GM23338 (cell line): ENCODE results near the gene OR1J4. TPM values are rescaled to one million over a fixed set of nuclear protein-coding genes. Genes with fewer than 3 reads are reported as not detected.

ENCODE experiments used
- ATAC-seq: fragments of 200-7000 bp; cut with Tn5 transposase; 3 replicates; pipeline ENCODE4 v1.9.1; 2020
- DNase-seq: peaks from one replicate; pipeline ENCODE4 v3.0.0-alpha.2; 2015; ENCODE audit warnings: low spot score
- H2AFZ ChIP-seq: fragments of 200-600 bp; sonication (generic); 2 replicates; pipeline ENCODE4 v1.8.0; 2016; ENCODE audit warnings: antibody characterized with exemption, mild to moderate bottlenecking, moderate library complexity
- H3F3A ChIP-seq: fragments of 200-600 bp; sonication (generic); replicated peaks from 2 replicates; pipeline ENCODE4 v1.8.0; 2017; ENCODE audit warnings: antibody characterized with exemption, mixed run types, low read depth
- H3K27ac ChIP-seq: fragments of 200-600 bp; sonication (generic); 2 replicates; pipeline ENCODE4 v1.6.1; 2016; ENCODE audit warnings: low read depth
- H3K27me3 ChIP-seq: fragments of 200-600 bp; sonication (generic); 2 replicates; pipeline ENCODE4 v1.8.0; 2016; ENCODE audit warnings: mild to moderate bottlenecking, mixed run types, moderate library complexity; ENCODE audit not compliant: insufficient read depth
- H3K36me3 ChIP-seq: fragments of 200-600 bp; sonication (generic); 2 replicates; pipeline ENCODE4 v1.8.0; 2016; ENCODE audit warnings: mild to moderate bottlenecking; ENCODE audit not compliant: insufficient read depth
- H3K4me1 ChIP-seq: fragments of 200-600 bp; sonication (generic); 2 replicates; pipeline ENCODE4 v1.8.0; 2016; ENCODE audit warnings: mild to moderate bottlenecking, moderate library complexity; ENCODE audit not compliant: insufficient read depth
- H3K4me2 ChIP-seq: fragments of 200-600 bp; sonication (generic); 2 replicates; pipeline ENCODE4 v1.7.1; 2017; ENCODE audit warnings: mixed run types
- H3K4me3 ChIP-seq: fragments of 200-600 bp; sonication (generic); 2 replicates; pipeline ENCODE4 v1.6.1; 2016; ENCODE audit warnings: mixed run types
- H3K79me2 ChIP-seq: fragments of 200-600 bp; sonication (generic); replicated peaks from 2 replicates; pipeline ENCODE4 v1.8.0; 2017; ENCODE audit warnings: mild to moderate bottlenecking; ENCODE audit not compliant: insufficient read depth
- H3K9me2 ChIP-seq: fragments of 200-600 bp; sonication (generic); 2 replicates; pipeline ENCODE4 v1.8.0; 2017; ENCODE audit not compliant: insufficient read depth
- H4K20me1 ChIP-seq: fragments of 200-600 bp; sonication (generic); replicated peaks from 2 replicates; pipeline ENCODE4 v1.8.0; 2017; ENCODE audit warnings: mild to moderate bottlenecking; ENCODE audit not compliant: insufficient read depth
- H3K27ac Mint-ChIP-seq: 2 replicates; pipeline ENCODE4 v1.8.0; 2020; ENCODE audit warnings: inconsistent platforms, mild to moderate bottlenecking, moderate library complexity, mixed read lengths
- H3K27me3 Mint-ChIP-seq: 3 replicates; pipeline ENCODE4 v1.8.0; 2022; ENCODE audit warnings: low read depth, mild to moderate bottlenecking, moderate library complexity, mixed read lengths, inconsistent platforms; ENCODE audit not compliant: insufficient read depth, poor library complexity
- H3K36me3 Mint-ChIP-seq: 3 replicates; pipeline ENCODE4 v1.8.0; 2021; ENCODE audit warnings: low read depth, mild to moderate bottlenecking, inconsistent platforms, moderate library complexity, mixed read lengths
- H3K4me1 Mint-ChIP-seq: 3 replicates; pipeline ENCODE4 v1.8.0; 2020; ENCODE audit warnings: mild to moderate bottlenecking, inconsistent platforms, mixed read lengths
- H3K4me3 Mint-ChIP-seq: 3 replicates; pipeline ENCODE4 v1.8.0; 2021; ENCODE audit warnings: moderate library complexity, mild to moderate bottlenecking, inconsistent platforms, mixed read lengths
- H3K9me3 Mint-ChIP-seq: 3 replicates; pipeline ENCODE4 v1.8.0; 2020; ENCODE audit warnings: moderate library complexity, mild to moderate bottlenecking, inconsistent platforms, mixed read lengths
- EZH2phosphoT487 ChIP-seq: fragments of 200-600 bp; sonication (generic); IDR thresholded peaks from one replicate; pipeline ENCODE4 v1.8.1; 2018; ENCODE audit warnings: antibody characterized with exemption; ENCODE audit not compliant: unreplicated experiment
- POLR2AphosphoS5 ChIP-seq: IDR thresholded peaks from 2 replicates; pipeline ENCODE4 v1.6.1; 2016; ENCODE audit warnings: antibody characterized with exemption, low read depth
- ZNF114 ChIP-seq: fragments of 250-450 bp; sonication (Bioruptor Pico); IDR thresholded peaks from 2 replicates; pipeline ENCODE4 v1.5.0; 2020; ENCODE audit warnings: mild to moderate bottlenecking, moderate library complexity
- ZNF331 ChIP-seq: fragments of 250-450 bp; sonication (Bioruptor Pico); IDR thresholded peaks from 2 replicates; pipeline ENCODE4 v1.5.0; 2020; ENCODE audit warnings: low read depth, mild to moderate bottlenecking, moderate library complexity
- polyA plus RNA-seq: library from polyadenylated mRNA; unstranded; fragments of >200 nt; fragmentation: Nextera tagmentation; extraction: Ambion mirVana; gene quantifications from 2 replicates; pipeline ENCODE4 v1.2.1, GENCODE V29; 2016
- total RNA-seq: library from RNA; depleted of rRNA; stranded (reverse); fragments of >200 nt; shearing (Covaris generic); gene quantifications from 2 replicates; pipeline ENCODE4 v1.2.3, GENCODE V29; 2014
- TF ChIP-seq, protein P1 (sequence below): fragments of 250-450 bp; sonication (Bioruptor Pico); IDR thresholded peaks from 2 replicates; pipeline ENCODE4 v1.5.0; 2020; ENCODE audit warnings: mild to moderate bottlenecking, moderate library complexity
- TF ChIP-seq, protein P2 (sequence below), 2 experiments: fragments of 200-600 bp in 1 of 2; sonication (generic) in 1 of 2; conservative IDR thresholded peaks; 2 replicates each; pipeline versions ENCODE4 v1.5.1 to v1.6.1; 2016 to 2017; ENCODE audit warnings: antibody characterized with exemption in 2 of 2, low read depth in 2 of 2, mild to moderate bottlenecking in 2 of 2, moderate library complexity in 1 of 2
- TF ChIP-seq, protein P3 (sequence below): IDR thresholded peaks from 2 replicates; pipeline ENCODE4 v1.6.1; 2016; ENCODE audit warnings: antibody characterized with exemption
- TF ChIP-seq, protein P4 (sequence below): IDR thresholded peaks from one replicate; pipeline ENCODE4 v1.6.1; 2018; ENCODE audit warnings: antibody characterized with exemption; ENCODE audit not compliant: unreplicated experiment

The OR1J4 gene
- total and polyA plus RNA-seq, 2 experiments from 2014 or later = not detected

DNA sequence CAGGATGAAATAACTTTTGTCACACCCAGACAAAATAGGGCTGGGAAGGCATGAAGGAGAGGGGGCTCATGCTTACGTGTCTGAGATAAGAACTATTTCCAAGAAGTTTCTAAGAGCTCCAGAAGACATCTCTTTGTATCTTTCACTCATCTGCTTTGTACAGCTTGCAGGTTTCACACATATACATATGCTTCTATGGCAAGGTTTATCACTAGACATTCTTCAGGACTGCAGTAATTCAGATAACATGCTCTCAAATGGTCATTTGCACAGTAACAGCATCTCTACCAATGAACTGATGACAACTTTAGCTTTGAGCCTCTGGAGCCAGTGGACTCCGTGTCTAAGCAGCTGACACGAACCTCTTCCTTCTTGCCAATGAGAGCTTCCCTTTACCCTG is 44.4 kb upstream of the OR1J4 start (continued):
- TF ChIP-seq, protein P1, sequence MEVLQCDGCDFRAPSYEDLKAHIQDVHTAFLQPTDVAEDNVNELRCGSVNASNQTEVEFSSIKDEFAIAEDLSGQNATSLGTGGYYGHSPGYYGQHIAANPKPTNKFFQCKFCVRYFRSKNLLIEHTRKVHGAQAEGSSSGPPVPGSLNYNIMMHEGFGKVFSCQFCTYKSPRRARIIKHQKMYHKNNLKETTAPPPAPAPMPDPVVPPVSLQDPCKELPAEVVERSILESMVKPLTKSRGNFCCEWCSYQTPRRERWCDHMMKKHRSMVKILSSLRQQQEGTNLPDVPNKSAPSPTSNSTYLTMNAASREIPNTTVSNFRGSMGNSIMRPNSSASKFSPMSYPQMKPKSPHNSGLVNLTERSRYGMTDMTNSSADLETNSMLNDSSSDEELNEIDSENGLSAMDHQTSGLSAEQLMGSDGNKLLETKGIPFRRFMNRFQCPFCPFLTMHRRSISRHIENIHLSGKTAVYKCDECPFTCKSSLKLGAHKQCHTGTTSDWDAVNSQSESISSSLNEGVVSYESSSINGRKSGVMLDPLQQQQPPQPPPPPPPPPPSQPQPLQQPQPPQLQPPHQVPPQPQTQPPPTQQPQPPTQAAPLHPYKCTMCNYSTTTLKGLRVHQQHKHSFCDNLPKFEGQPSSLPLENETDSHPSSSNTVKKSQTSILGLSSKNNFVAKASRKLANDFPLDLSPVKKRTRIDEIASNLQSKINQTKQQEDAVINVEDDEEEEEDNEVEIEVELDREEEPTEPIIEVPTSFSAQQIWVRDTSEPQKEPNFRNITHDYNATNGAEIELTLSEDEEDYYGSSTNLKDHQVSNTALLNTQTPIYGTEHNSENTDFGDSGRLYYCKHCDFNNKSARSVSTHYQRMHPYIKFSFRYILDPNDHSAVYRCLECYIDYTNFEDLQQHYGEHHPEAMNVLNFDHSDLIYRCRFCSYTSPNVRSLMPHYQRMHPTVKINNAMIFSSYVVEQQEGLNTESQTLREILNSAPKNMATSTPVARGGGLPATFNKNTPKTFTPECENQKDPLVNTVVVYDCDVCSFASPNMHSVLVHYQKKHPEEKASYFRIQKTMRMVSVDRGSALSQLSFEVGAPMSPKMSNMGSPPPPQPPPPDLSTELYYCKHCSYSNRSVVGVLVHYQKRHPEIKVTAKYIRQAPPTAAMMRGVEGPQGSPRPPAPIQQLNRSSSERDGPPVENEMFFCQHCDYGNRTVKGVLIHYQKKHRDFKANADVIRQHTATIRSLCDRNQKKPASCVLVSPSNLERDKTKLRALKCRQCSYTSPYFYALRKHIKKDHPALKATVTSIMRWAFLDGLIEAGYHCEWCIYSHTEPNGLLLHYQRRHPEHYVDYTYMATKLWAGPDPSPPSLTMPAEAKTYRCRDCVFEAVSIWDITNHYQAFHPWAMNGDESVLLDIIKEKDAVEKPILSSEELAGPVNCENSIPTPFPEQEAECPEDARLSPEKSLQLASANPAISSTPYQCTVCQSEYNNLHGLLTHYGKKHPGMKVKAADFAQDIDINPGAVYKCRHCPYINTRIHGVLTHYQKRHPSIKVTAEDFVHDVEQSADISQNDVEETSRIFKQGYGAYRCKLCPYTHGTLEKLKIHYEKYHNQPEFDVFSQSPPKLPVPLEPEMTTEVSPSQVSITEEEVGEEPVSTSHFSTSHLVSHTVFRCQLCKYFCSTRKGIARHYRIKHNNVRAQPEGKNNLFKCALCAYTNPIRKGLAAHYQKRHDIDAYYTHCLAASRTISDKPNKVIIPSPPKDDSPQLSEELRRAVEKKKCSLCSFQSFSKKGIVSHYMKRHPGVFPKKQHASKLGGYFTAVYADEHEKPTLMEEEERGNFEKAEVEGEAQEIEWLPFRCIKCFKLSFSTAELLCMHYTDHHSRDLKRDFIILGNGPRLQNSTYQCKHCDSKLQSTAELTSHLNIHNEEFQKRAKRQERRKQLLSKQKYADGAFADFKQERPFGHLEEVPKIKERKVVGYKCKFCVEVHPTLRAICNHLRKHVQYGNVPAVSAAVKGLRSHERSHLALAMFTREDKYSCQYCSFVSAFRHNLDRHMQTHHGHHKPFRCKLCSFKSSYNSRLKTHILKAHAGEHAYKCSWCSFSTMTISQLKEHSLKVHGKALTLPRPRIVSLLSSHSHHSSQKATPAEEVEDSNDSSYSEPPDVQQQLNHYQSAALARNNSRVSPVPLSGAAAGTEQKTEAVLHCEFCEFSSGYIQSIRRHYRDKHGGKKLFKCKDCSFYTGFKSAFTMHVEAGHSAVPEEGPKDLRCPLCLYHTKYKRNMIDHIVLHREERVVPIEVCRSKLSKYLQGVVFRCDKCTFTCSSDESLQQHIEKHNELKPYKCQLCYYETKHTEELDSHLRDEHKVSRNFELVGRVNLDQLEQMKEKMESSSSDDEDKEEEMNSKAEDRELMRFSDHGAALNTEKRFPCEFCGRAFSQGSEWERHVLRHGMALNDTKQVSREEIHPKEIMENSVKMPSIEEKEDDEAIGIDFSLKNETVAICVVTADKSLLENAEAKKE (CRISPR knock-in tag) = no peak
- TF ChIP-seq, protein P2, sequence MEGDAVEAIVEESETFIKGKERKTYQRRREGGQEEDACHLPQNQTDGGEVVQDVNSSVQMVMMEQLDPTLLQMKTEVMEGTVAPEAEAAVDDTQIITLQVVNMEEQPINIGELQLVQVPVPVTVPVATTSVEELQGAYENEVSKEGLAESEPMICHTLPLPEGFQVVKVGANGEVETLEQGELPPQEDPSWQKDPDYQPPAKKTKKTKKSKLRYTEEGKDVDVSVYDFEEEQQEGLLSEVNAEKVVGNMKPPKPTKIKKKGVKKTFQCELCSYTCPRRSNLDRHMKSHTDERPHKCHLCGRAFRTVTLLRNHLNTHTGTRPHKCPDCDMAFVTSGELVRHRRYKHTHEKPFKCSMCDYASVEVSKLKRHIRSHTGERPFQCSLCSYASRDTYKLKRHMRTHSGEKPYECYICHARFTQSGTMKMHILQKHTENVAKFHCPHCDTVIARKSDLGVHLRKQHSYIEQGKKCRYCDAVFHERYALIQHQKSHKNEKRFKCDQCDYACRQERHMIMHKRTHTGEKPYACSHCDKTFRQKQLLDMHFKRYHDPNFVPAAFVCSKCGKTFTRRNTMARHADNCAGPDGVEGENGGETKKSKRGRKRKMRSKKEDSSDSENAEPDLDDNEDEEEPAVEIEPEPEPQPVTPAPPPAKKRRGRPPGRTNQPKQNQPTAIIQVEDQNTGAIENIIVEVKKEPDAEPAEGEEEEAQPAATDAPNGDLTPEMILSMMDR (conservative IDR thresholded peaks at IDR 0.05; ENCODE audit: low read depth in 2 of 2) = no peak
- TF ChIP-seq EZH2phosphoT487 (no peak), ZNF331 (no peak), ZNF114 (CRISPR knock-in tag) (no peak)

DNA sequence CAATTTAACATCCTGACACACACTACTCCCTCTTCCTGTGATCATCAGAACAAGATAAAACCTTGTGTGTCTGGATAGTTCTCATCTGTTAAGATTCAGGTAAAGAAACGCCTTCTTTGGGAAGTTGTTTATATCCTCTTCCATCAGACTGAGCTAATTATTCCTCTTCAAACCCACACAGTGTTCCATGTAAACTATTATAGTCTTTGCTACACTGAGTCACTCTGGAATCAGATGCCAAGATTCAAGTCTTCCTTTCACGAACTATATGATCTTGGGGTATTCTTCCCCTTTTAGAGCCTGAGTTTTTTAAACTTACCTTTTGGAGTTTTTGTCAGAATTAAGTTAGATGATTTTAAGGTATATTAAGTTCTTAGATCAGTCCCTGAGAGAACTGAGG is 43.2 kb upstream of the OR1J4 start:
- Mint-ChIP-seq H3K27me3 (peaks cover 4% of the 10 kb centered on the region), H3K36me3 (no peaks in the 10 kb centered on the region; the same call in 2 of the 3 replicates), H3K4me1 (no peaks in the 10 kb centered on the region)
- TF ChIP-seq EZH2phosphoT487 (no peak), ZNF114 (CRISPR knock-in tag) (no peak), POLR2AphosphoS5 (no peak)
- TF ChIP-seq, protein P3, sequence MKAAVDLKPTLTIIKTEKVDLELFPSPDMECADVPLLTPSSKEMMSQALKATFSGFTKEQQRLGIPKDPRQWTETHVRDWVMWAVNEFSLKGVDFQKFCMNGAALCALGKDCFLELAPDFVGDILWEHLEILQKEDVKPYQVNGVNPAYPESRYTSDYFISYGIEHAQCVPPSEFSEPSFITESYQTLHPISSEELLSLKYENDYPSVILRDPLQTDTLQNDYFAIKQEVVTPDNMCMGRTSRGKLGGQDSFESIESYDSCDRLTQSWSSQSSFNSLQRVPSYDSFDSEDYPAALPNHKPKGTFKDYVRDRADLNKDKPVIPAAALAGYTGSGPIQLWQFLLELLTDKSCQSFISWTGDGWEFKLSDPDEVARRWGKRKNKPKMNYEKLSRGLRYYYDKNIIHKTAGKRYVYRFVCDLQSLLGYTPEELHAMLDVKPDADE = no peak
- TF ChIP-seq, protein P2 (conservative IDR thresholded peaks at IDR 0.05; ENCODE audit: low read depth in 2 of 2) = no peak
- TF ChIP-seq, protein P4, sequence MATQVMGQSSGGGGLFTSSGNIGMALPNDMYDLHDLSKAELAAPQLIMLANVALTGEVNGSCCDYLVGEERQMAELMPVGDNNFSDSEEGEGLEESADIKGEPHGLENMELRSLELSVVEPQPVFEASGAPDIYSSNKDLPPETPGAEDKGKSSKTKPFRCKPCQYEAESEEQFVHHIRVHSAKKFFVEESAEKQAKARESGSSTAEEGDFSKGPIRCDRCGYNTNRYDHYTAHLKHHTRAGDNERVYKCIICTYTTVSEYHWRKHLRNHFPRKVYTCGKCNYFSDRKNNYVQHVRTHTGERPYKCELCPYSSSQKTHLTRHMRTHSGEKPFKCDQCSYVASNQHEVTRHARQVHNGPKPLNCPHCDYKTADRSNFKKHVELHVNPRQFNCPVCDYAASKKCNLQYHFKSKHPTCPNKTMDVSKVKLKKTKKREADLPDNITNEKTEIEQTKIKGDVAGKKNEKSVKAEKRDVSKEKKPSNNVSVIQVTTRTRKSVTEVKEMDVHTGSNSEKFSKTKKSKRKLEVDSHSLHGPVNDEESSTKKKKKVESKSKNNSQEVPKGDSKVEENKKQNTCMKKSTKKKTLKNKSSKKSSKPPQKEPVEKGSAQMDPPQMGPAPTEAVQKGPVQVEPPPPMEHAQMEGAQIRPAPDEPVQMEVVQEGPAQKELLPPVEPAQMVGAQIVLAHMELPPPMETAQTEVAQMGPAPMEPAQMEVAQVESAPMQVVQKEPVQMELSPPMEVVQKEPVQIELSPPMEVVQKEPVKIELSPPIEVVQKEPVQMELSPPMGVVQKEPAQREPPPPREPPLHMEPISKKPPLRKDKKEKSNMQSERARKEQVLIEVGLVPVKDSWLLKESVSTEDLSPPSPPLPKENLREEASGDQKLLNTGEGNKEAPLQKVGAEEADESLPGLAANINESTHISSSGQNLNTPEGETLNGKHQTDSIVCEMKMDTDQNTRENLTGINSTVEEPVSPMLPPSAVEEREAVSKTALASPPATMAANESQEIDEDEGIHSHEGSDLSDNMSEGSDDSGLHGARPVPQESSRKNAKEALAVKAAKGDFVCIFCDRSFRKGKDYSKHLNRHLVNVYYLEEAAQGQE = no peak

More for the DNA sequence above, 43.2 kb upstream of the OR1J4 start:
- no peak overlapping the region for H3K4me3 Mint-ChIP-seq
- peaks cover 88% of the 10 kb centered on the region for H3K9me3 Mint-ChIP-seq
- H3K4me1 ChIP-seq = no peaks in the 10 kb centered on the region
- no peak overlapping the region for H3K27ac ChIP-seq
- H3K79me2 ChIP-seq = no peaks in the 10 kb centered on the region
- DNase-seq (no peak), ATAC-seq (no peak)
- no peak overlapping the region for H3K4me3 ChIP-seq
- no peaks in the 10 kb centered on the region for H3F3A ChIP-seq
- H3K9me2 ChIP-seq = no peaks in the 10 kb centered on the region
- H3K27me3 ChIP-seq = no peaks in the 10 kb centered on the region
- no peaks in the 10 kb centered on the region for H4K20me1 ChIP-seq
- no peak overlapping the region for H3K4me2 ChIP-seq
- no peak overlapping the region for H2AFZ ChIP-seq
- H3K36me3 ChIP-seq = no peaks in the 10 kb centered on the region
- no peak overlapping the region for H3K27ac Mint-ChIP-seq
